GM15510 (cell line): ENCODE results near the gene CCNDBP1.

Experiments used
- POLR2A ChIP-seq: IDR thresholded peaks from 3 replicates; pipeline ENCODE4 v1.6.1; 2011; ENCODE audit warnings: borderline replicate concordance; ENCODE audit not compliant: insufficient read length; ENCODE audit errors: extremely low read depth

The CCNDBP1 gene, protein sequence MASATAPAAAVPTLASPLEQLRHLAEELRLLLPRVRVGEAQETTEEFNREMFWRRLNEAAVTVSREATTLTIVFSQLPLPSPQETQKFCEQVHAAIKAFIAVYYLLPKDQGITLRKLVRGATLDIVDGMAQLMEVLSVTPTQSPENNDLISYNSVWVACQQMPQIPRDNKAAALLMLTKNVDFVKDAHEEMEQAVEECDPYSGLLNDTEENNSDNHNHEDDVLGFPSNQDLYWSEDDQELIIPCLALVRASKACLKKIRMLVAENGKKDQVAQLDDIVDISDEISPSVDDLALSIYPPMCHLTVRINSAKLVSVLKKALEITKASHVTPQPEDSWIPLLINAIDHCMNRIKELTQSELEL

DNA sequence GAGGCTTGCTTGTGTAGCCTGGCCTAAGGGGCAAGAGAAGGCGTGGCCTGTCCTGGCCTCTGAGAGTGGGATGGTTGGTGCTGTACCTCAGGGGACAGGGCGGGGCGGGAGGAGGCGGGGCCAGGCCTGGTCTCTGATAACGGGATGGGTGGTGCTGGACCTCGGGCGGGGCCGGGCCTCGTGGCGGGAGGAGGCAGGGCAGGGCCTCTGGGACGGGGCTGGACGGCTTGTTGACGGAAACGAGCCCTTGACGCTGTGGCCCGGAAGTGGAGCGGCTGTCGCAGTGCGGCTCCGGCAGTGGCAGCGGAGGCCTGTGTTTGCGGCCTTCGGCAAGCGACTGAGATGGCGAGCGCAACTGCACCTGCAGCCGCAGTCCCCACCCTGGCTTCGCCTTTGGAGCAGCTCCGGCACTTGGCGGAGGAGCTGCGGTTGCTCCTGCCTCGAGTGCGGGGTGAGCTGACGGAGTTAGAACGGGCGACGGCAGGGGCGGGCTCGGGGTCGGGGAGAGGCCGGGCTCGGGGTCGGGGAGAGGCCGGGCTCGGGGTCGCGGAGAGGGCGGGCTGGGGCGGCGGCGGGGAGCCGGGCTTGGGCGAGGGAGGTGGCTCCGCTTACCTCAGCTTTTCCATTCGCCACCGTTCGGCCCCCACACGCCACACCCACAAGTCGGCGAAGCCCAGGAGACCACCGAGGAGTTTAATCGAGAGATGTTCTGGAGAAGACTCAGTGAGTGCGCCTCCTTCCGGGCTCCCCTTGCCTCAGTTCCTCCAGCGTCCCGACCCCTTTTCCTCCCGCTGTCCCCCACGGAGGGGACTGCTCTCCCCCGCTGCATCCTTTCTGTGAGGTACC, at the start of gene CCNDBP1:
TSS of gene CCNDBP1 (plus strand) at position 247 of the 846 bp plus-strand sequence. CDS start at position 343, 96 bp downstream.
- peak; percentile 93 for TF ChIP-seq POLR2A

DNA sequence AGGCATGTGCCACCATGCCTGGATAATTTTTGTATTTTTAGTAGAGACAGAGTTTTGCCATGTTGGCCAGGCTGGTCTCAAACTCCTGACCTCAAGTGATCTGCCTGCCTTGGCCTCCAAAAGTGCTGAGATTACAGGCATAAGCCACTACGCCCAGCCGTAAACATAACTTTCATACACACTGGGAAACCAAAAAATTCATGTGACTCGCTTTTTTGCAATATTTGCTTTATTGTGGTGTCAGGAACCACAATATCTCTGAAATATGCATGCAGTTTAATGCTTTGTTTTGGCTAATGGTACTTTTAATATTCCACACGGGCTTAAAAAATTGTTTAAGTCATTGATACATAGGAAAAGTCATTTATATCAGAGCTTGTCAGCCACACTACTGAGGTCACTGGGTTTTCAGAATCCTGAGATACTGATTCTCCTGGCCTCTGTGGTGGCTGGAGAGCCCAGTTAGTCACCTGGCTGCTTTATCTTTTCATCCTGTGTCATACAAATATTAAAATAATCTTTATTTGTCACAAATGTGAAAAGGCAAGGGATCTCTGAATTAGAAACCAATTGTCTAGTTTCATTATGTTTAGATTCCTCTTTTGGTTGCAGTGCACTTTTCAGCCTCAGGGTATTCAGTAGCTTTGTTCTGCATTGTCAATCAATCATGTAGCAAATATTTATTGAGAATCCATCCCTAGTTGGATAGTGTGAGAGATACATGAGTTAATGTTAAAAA, 41.8 kb upstream of the CCNDBP1 start:
- no peak for TF ChIP-seq POLR2A

DNA sequence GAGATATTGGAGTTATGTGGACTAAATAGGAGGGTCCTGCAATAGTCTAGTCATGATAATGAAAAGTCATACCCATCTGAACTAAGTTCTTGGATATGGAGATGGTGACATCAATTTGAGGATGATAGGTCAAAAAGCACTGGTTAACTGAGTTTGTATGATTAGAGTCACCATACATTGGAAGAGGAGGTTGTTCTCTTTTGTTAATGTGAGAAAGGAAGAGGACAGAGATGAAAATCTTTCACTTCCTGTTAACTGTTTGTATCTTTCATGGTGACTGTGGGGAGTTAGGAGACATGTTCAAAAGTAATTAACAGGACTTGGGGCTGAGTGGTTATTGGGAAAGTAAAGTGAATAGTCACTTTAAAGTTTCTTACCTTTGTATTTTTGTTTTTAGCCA, 40.7 kb upstream of the CCNDBP1 start:
- no peak for TF ChIP-seq POLR2A

DNA sequence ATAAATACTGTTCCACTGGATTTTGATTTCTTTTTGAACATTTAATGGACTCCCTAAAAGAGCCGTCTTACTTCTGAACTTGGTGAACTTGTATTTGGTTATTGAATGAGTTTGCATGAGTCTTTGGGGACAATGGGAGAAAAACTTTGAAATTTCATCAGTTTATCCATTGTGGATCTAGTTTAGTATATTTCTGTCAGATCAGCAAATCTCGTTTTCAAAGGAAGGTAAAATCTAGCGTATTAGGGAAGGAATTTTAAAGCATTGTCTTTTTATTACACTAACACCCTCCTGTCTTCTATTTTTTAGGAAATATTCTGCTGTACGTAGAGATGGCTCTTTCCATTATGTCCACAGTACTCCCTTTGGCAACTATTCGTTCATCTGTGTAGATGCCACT, 39.0 kb upstream of the CCNDBP1 start:
- no peak for TF ChIP-seq POLR2A

DNA sequence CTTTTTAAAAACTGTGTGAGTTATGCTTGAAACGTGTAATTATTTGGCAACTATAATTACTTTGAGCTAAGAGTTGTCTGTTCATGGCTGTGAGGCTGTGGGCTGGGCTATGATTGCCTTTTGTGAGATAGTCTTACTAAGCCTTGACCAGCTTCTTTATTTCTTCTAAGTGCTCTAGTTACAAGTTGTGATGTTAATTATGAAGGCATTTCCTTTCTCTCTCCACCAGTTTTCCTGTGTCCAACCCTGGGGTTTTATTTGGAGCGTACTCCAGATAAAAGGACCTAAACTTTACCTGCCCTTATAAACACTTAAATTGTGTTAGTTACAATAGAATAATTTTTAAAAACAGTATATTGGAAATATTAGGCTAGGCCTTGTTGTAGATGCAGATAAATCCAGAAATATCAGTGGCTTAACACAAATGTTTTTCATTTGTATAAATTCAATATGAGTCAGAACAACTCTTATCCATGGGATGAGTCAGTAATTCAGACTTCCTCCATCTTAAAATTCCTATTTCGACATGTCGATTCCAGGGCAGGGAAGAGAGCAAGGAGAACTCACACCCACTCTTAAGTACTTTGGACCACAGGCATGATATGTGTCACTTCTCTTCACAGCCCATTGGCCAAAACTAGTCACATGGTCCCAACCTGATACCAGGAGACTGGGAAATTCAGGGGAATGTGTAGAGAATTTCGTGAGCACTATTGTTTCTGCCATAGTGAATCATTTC, 34.8 kb upstream of the CCNDBP1 start:
- TF ChIP-seq POLR2A = no peak

DNA sequence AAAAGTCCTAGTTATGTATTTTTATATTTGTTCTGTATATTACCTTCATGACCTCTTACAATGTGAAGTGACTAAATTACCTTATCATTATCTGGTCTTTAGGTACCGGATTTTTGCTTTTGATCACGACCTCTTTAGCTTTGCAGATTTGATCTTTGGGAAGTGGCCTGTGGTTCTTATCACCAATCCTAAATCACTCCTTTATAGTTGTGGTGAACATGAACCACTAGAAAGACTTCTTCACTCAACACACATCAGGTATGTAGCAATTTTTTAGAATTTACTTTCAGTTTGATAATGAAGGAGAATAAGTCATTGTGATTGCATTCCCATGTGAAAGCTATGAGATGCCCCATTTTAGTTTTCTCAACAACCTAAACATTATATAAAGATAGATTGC, 33.5 kb upstream of the CCNDBP1 start:
- TF ChIP-seq POLR2A = no peak

DNA sequence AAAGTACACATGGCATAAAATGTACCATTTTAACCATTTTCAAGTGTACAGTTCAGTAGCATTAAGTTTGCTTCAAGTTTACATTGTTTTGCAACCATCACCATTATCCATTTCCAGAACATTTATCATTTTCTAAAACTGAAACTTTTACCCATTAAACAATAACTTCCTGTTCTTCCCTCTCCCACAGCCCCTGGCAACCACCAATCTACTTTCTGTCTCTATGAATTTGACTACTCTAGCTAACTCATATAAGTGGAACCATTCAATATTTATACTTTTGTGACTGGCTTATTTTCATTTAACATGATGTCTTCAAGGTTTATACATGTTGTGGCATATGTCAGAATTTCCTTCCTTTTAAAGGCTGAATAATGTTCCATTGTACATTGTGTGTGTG, 31.9 kb upstream of the CCNDBP1 start:
- TF ChIP-seq POLR2A = no peak

DNA sequence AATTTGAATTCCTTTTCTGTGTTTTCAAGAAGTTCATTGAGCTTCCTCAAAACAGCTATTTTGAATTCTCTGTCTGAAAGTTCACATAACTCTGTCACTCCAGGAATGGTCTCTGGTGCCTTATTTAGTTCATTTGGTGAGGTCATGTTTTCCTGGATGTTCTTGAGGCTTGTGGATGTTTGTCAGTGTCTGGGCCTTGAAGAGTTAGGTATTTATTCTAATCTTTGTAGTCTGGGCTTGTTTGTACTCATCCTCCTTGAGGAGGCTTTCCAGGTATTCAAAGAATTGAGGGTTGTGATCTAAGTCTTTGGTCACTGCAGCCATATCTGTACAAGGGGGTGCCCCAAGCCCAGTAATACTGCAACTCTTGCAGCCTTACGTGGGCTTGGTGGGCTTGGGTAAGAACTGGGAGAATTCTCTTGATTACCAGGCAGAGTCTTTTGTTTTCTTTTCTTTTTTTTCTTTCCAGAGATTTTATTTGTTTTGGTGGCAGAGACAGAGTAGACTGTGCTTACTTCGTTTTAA, 19.3 kb upstream of the CCNDBP1 start:
- no peak for TF ChIP-seq POLR2A

DNA sequence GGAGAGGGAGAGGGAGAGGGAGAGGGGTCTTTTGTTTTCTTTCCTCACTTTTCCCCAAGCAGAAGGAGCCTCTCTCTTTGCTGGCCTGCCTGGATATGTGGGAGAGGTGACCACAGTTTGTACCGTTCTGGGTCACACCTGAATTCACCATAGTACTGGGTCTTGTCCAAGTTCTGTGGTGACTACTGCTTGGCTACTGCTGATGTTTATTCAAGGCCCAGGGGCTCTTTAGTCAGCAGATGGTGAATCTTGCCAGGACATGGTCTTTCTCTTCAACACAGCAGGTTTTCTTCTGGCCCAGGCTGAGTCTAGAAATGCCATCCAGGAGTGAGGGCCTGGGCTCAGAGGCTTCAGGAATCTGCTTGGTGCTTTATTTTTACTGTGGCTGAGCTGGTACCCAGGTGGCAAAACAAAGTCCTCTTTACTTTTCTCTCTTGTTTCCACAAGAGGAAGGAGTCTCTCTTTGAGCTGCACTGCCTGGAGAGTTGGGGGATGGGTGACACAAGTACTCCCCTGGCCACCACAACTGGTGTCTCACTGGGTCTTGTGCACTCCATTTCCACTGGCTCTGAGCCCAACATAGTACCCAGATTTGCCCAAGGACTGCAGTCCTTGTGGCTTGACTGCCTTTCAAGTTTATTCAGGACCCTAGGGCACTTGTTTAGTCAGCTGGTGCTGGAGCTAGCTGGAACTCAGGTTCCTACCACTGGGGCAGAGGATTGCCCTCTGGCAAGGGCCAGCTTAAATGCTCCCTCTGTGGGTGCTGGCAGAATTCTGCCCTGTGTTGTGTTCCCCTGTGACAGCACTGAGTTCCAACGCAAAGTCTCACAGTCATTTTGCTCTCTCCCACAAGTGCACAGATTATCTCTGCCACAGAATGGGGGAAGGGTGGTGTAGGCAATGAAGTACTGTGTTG, 16.8 kb upstream of the CCNDBP1 start:
- TF ChIP-seq POLR2A = no peak

DNA sequence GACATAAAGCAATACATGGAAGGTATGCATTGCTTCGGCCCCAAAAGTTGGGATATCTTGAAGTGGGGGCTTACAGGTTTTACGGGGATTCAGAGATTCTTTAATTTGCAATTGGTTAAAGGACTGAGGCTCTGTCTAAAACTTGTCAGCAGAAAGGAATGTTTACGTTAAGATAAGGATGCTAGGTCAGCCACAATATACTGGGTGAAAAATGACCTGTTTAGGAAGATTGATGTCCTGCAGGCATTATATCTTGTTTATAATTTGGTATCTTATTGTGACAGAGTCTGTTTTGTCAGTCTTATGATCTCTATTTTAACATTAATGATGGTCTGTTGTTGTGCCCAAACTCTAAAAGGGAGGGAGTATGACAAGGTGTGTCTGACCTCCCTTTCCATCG, 15.3 kb upstream of the CCNDBP1 start:
- TF ChIP-seq POLR2A = no peak

DNA sequence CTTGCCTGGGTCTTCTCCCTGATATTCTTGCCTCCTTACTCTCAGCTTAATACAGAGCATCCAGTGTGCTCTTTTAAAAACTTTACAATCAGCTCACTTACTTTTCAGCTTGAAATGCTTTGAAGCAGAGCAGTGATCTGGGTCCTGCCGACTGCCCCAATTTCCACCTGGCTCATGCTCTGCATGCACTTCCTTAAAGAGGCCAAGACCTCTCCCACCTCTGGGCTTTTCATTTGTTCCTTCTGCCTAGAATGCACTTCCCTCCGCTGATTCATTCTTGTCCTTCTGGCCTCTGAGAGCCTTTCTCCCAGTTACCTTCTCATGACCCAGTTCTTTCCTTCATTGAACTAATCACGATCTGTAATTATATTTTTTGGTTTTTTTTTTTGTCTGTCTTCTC, 1.9 kb upstream of the CCNDBP1 start:
- TF ChIP-seq POLR2A = no peak

DNA sequence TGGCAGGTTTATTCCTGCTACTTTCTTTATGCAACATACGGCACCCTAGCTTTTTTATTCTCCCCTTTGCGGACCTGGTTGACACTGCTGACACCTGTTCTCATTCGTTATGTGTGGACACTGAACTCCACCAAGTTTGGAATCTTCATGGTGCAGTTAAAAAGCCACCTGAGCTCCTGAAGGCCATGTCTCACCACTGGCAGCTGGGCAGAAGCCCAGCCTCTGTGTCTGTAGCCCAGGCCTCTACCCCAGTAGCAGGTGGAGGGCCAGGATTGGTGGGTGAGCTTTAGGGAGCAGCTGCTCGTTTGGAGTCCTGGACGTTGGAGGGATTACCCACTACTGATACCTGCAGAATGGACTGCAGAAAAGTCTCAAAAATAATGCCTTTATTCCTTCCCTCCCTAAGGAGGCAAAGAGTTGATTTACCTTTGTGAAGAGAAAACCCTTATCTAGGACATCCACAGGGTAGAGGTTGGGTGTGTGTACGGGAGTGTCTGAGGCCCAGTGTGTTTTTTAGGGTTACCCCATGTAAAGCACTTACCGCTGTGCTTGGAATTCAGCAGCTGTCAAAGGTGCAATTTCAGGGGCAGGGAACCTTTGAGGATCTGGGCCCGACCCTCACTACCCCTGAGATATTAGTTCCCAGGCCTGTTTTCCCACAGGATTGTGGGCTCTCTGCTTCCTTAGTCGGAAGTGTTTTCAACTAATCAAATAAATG, 637 bp upstream of the CCNDBP1 start:
- TF ChIP-seq POLR2A = no peak

DNA sequence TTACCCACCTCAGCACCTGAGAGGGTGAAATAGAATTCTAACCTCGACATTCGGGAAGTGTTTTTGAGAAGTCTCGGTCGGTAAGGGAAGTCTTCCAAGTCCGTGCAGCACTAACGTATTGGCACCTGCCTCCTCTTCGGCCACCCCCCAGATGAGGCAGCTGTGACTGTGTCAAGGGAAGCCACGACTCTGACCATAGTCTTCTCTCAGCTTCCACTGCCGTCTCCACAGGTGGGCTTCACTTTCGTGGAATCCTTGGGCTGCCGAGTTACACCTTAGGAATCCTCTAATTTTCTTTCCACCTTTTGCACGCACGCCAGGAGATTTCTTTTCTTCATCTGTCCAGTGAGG, 775 bp downstream of the CCNDBP1 start:
- TF ChIP-seq POLR2A = no peak
